HUES6 (cell line): ENCODE results near the gene CD300LB.
"Not testable (repeated sequence)": the region's sequence is repeated elsewhere in the genome, so short reads cannot be mapped to it uniquely, and the experiment has no call there.

Source experiments
- H3K27ac ChIP-seq: 2 replicates; pipeline ENCODE4 v1.7.0; 2013; ENCODE audit warnings: low read depth, mild to moderate bottlenecking, low read length, inconsistent platforms
- H3K27me3 ChIP-seq: 2 replicates; pipeline ENCODE4 v1.6.1; 2013; ENCODE audit warnings: low read length; ENCODE audit not compliant: control insufficient read depth, insufficient read depth
- H3K36me3 ChIP-seq: 2 replicates; pipeline ENCODE4 v1.6.1; 2013; ENCODE audit warnings: low read length; ENCODE audit not compliant: control insufficient read depth, insufficient read depth
- H3K4me1 ChIP-seq: 2 replicates; pipeline ENCODE4 v1.6.1; 2013; ENCODE audit warnings: low read length; ENCODE audit not compliant: control insufficient read depth, insufficient read depth
- H3K4me3 ChIP-seq: 2 replicates; pipeline ENCODE4 v1.5.1; 2013; ENCODE audit warnings: low read depth, low read length
- H3K9ac ChIP-seq: one replicate; pipeline ENCODE4 v1.6.1; 2013; ENCODE audit warnings: mild to moderate bottlenecking, low read length
- H3K9me3 ChIP-seq: 2 replicates; pipeline ENCODE4 v1.6.1; 2013; ENCODE audit warnings: low read depth, low read length; ENCODE audit not compliant: control insufficient read depth, insufficient read depth

Gene CD300LB

GRCh38 chr17:74566132-74566753 lies 35.0 kb upstream of the CD300LB start:
- H3K9ac ChIP-seq, result no peak overlapping the region
- H3K4me3 ChIP-seq, result no peak overlapping the region
- no peaks in the 10 kb centered on the region for H3K36me3 ChIP-seq
- H3K9me3 ChIP-seq, result no peaks in the 10 kb centered on the region
- H3K4me1 ChIP-seq, result peaks cover 2% of the 10 kb centered on the region; the same call in 1 of the 2 replicates
- H3K27me3 ChIP-seq, result peaks cover 2% of the 10 kb centered on the region; the same call in 1 of the 2 replicates
- H3K27ac ChIP-seq, result no peak overlapping the region

GRCh38 chr17:74565126-74565525 lies 33.9 kb upstream of the CD300LB start:
- H3K27ac ChIP-seq, result no peak overlapping the region
- peaks cover 2% of the 10 kb centered on the region; the same call in 1 of the 2 replicates for H3K4me1 ChIP-seq
- H3K9me3 ChIP-seq, result no peaks in the 10 kb centered on the region
- H3K27me3 ChIP-seq, result peaks cover 10% of the 10 kb centered on the region; the same call in 1 of the 2 replicates
- no peak overlapping the region for H3K9ac ChIP-seq
- H3K36me3 ChIP-seq, result no peaks in the 10 kb centered on the region
- H3K4me3 ChIP-seq, result no peak overlapping the region

GRCh38 chr17:74563358-74563757 lies 32.1 kb upstream of the CD300LB start:
- Histone ChIP-seq H3K27ac (no peak overlapping the region), H3K36me3 (no peaks in the 10 kb centered on the region), H3K27me3 (peaks cover 10% of the 10 kb centered on the region; the same call in 1 of the 2 replicates), H3K9me3 (0 out of 2 replicates have a peak, but pooled peaks cover 2% of the 10 kb centered on the region), H3K4me1 (peaks cover 2% of the 10 kb centered on the region; the same call in 1 of the 2 replicates), H3K4me3 (no peak overlapping the region), H3K9ac (no peak overlapping the region)

DNA sequence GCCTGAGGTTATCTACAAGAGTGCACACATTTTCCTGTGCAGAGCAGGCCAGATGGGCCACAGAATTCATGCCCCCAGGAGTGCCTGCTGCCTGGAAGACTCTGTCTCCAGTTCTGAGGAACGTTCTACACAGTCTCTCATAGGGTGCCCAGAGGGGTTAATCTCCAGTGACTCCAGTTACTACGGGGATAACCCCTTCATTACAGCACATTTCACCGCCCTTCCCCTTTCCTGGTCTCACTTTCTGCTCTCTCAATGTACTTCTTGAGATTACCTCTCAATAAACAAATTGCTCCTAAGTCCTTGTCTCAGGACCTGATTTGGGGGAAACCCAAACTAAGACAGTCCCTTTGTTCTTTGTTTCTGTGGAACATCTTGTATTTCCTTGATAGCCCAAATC lies 30.3 kb upstream of the CD300LB start:
- Histone ChIP-seq H3K27me3 (peaks cover 10% of the 10 kb centered on the region; the same call in 1 of the 2 replicates), H3K36me3 (no peaks in the 10 kb centered on the region), H3K4me1 (peaks cover 2% of the 10 kb centered on the region; the same call in 1 of the 2 replicates), H3K27ac (no peak overlapping the region), H3K9me3 (peaks cover 16% of the 10 kb centered on the region), H3K4me3 (no peak overlapping the region), H3K9ac (no peak overlapping the region)

DNA sequence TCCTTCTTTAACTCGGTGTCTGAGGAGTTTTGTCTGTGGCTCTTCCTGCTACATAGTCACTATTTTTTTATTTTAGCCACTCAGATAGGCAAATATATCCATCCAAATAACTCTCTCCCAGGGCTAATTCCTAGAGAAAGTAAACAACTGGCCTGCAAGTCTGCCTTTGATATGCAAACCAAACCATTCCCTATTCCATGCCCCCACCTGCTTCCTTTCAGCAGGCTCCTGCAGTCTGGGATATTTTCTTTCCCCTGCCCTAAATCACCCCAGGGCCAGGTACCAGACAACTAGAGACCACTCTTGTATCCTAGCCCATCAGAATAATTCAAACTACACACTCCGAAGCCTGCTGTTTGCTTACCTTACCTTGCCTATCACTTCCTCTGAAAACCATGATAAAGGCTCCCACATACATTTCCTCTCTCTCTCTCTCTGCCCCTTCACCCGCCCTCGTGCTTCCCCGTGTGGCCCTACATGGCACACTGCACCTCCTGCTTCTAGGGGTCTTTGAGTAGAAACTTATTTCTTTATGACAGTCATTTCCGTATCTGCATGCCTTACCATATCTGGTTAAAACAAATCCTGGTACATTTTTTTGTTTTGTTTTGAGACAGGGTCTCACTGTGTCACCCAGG lies 27.7 kb upstream of the CD300LB start:
- Histone ChIP-seq H3K27ac (no peak overlapping the region), H3K27me3 (peaks cover 10% of the 10 kb centered on the region; the same call in 1 of the 2 replicates), H3K36me3 (no peaks in the 10 kb centered on the region), H3K4me3 (no peak overlapping the region), H3K9me3 (peaks cover 21% of the 10 kb centered on the region), H3K9ac (no peak overlapping the region), H3K4me1 (no peaks in the 10 kb centered on the region)

DNA sequence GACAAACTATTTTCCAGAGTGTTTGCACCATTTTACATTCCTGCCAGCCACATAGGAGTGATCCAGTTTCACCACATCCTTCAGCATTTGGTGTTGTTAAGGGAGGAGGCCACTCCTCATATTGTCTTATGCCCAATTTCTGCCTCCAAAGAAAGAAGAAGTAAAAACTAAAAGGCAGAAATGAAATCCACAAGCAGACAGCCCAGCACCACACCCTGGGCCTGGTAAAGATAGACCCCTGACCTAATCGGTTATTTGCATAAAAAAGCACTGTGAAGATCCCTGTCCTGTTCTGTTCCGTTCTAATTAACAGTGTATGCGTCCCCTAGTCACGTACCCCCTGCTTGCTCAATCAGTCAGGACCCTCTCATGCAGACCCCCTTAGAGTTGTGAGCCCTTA lies 27.1 kb upstream of the CD300LB start:
- H3K27ac ChIP-seq, H3K36me3 ChIP-seq, H3K4me1 ChIP-seq, H3K27me3 ChIP-seq, H3K9ac ChIP-seq, H3K4me3 ChIP-seq: not testable (repeated sequence)
- H3K9me3 ChIP-seq, result peaks cover 21% of the 10 kb centered on the region

- no peak overlapping the region for H3K27ac ChIP-seq
- H3K4me1 ChIP-seq, result no peaks in the 10 kb centered on the region
- H3K4me3 ChIP-seq, result no peak overlapping the region
- no peaks in the 10 kb centered on the region for H3K36me3 ChIP-seq
- H3K9ac ChIP-seq, result no peak overlapping the region
- peaks cover 21% of the 10 kb centered on the region for H3K9me3 ChIP-seq
- H3K27me3 ChIP-seq, result peaks cover 6% of the 10 kb centered on the region; the same call in 1 of the 2 replicates
Observed at GRCh38 chr17:74555427-74555940, 24.2 kb upstream of the CD300LB start.

DNA sequence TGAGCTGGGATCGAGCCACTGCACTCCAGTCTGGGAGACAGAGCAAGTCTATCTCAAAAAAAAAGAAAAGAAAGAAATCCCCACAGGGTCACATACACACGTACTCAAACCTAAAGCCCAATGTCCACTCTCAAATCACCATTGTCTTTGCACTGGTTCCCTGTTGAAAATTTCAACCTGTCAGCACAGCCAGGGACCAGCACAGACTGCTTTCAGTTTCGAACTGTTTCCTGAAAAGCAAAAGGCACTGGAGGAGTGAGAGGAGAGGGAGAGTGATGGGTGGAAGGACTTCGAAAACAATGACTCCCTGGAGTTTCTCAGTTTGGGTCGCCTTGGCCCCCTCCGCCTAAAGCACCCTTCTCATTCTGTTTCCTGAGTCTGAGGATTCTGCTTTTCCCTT lies 23.6 kb upstream of the CD300LB start:
- no peaks in the 10 kb centered on the region for H3K36me3 ChIP-seq
- peaks cover 21% of the 10 kb centered on the region for H3K9me3 ChIP-seq
- no peak overlapping the region for H3K27ac ChIP-seq
- H3K27me3 ChIP-seq, result peaks cover 5% of the 10 kb centered on the region; the same call in 1 of the 2 replicates
- no peak overlapping the region for H3K4me3 ChIP-seq
- H3K9ac ChIP-seq, result no peak overlapping the region
- no peaks in the 10 kb centered on the region for H3K4me1 ChIP-seq

GRCh38 chr17:74552037-74552436 lies 20.8 kb upstream of the CD300LB start:
- H3K27me3 ChIP-seq, result peaks cover 5% of the 10 kb centered on the region; the same call in 1 of the 2 replicates

GRCh38 chr17:74550602-74551001 lies 19.3 kb upstream of the CD300LB start:
- Histone ChIP-seq H3K36me3 (no peaks in the 10 kb centered on the region), H3K27ac (no peak overlapping the region), H3K9ac (no peak overlapping the region), H3K27me3 (peaks cover 5% of the 10 kb centered on the region; the same call in 1 of the 2 replicates), H3K4me1 (no peaks in the 10 kb centered on the region), H3K9me3 (no peaks in the 10 kb centered on the region), H3K4me3 (no peak overlapping the region)

More at GRCh38 chr17:74552037-74552436, 20.8 kb upstream of the CD300LB start:
- Histone ChIP-seq H3K36me3 (no peaks in the 10 kb centered on the region), H3K4me1 (no peaks in the 10 kb centered on the region), H3K27ac (no peak overlapping the region), H3K9me3 (peaks cover 6% of the 10 kb centered on the region), H3K4me3 (no peak overlapping the region), H3K9ac (no peak overlapping the region)

- Histone ChIP-seq H3K9me3 (no peaks in the 10 kb centered on the region), H3K9ac (no peak overlapping the region), H3K36me3 (no peaks in the 10 kb centered on the region), H3K4me3 (no peak overlapping the region), H3K4me1 (no peaks in the 10 kb centered on the region), H3K27ac (no peak overlapping the region), H3K27me3 (peaks cover 5% of the 10 kb centered on the region; the same call in 1 of the 2 replicates)
Observed at GRCh38 chr17:74549343-74549742, 18.1 kb upstream of the CD300LB start.
